Measurements from ENCODE around the gene SLC38A8.

SLC38A8 gene

GRCh38 chr16:84047626-84048025 is 5.0 kb upstream of the SLC38A8 start:
- no peak for ATAC-seq

GRCh38 chr16:84047206-84047605 is 4.6 kb upstream of the SLC38A8 start:
- no peak for ATAC-seq

GRCh38 chr16:84045818-84046470 is 3.3 kb upstream of the SLC38A8 start:
- no peak for ATAC-seq

GRCh38 chr16:84045001-84045817 is 2.6 kb upstream of the SLC38A8 start:
- ATAC-seq, result no peak

- ATAC-seq, result no peak
These were observed 1.5 kb upstream of the SLC38A8 start for GRCh38 chr16:84044118-84044488.

GRCh38 chr16:84043486-84044117 is 1.0 kb upstream of the SLC38A8 start:
- ATAC-seq, result no peak

GRCh38 chr16:84042879-84043485 is 387 bp upstream of the SLC38A8 start:
- ATAC-seq, result no peak

GRCh38 chr16:84041881-84042280 is 714 bp downstream of the SLC38A8 start:
- no peak for ATAC-seq

- ATAC-seq, result no peak
These were observed 1.5 kb downstream of the SLC38A8 start for GRCh38 chr16:84040823-84041820.

GRCh38 chr16:84040226-84040822 is 2.3 kb downstream of the SLC38A8 start:
- no peak for ATAC-seq

- ATAC-seq, result no peak
These were observed 2.9 kb downstream of the SLC38A8 start for GRCh38 chr16:84039696-84040095.

- no peak for ATAC-seq
These were observed 4.1 kb downstream of the SLC38A8 start for GRCh38 chr16:84038469-84038868.

- ATAC-seq, result no peak
These were observed 5.6 kb downstream of the SLC38A8 start for GRCh38 chr16:84036982-84037425.

- no peak for ATAC-seq
These were observed 6.5 kb downstream of the SLC38A8 start for GRCh38 chr16:84036131-84036530.

GRCh38 chr16:84034516-84034915 is 8.1 kb downstream of the SLC38A8 start:
- no peak for ATAC-seq

GRCh38 chr16:84033251-84034195 is 9.1 kb downstream of the SLC38A8 start:
- ATAC-seq, result no peak

GRCh38 chr16:84032458-84033178 is 10.0 kb downstream of the SLC38A8 start:
- no peak for ATAC-seq

- no peak for ATAC-seq
These were observed 11.0 kb downstream of the SLC38A8 start for GRCh38 chr16:84031556-84031955.

GRCh38 chr16:84029297-84030047 is 13.1 kb downstream of the SLC38A8 start:
- ATAC-seq, result no peak

Measured in activated CD4-positive, CD25-positive, alpha-beta regulatory T cell treated with anti-CD3 and anti-CD28 coated beads, Interleukin-2, amount 50 U/mL, for 24 hours (primary cell).